HG02678 (cell line): ENCODE results near the gene HAUS7.

ENCODE experiments used
- ATAC-seq: cut with Tn5 transposase; IDR thresholded peaks from one replicate; pipeline ENCODE4 v1.9.1; 2021; ENCODE audit warnings: mild to moderate bottlenecking, moderate library complexity; ENCODE audit not compliant: unreplicated experiment

Gene HAUS7

GRCh38 chrX:153470411-153471363 lies at the start of gene HAUS7:
Gene HAUS7 (minus strand): TSS chrX:153470576. CDS start chrX:153470557, 19 bp downstream.
- peak; percentile 85 for ATAC-seq

- no peak for ATAC-seq
Measured at GRCh38 chrX:153519569-153520286, 49.4 kb upstream of the HAUS7 start.

- ATAC-seq = no peak
Measured at GRCh38 chrX:153517946-153518834, 47.8 kb upstream of the HAUS7 start.

GRCh38 chrX:153517423-153517822 lies 47.0 kb upstream of the HAUS7 start, which contains the start of gene ATP2B3:
Gene ATP2B3 (plus strand): TSS chrX:153517642. CDS start chrX:153536248, 18,606 bp downstream.
- no peak for ATAC-seq

GRCh38 chrX:153516073-153516472 lies 45.7 kb upstream of the HAUS7 start:
- no peak for ATAC-seq

- ATAC-seq = no peak
Measured at GRCh38 chrX:153515435-153515834, 45.1 kb upstream of the HAUS7 start.

- ATAC-seq = no peak
Measured at GRCh38 chrX:153514259-153514658, 43.9 kb upstream of the HAUS7 start.

- ATAC-seq = no peak
Measured at GRCh38 chrX:153513265-153513664, 42.9 kb upstream of the HAUS7 start.

- no peak for ATAC-seq
Measured at GRCh38 chrX:153512501-153512893, 42.1 kb upstream of the HAUS7 start.

GRCh38 chrX:153511784-153512500 lies 41.6 kb upstream of the HAUS7 start:
- ATAC-seq = no peak

- no peak for ATAC-seq
Measured at GRCh38 chrX:153510383-153510782, 40.0 kb upstream of the HAUS7 start.

- ATAC-seq = no peak
Measured at GRCh38 chrX:153509592-153509991, 39.2 kb upstream of the HAUS7 start.

- ATAC-seq = peak; percentile 94
Measured at GRCh38 chrX:153507484-153508178, 37.3 kb upstream of the HAUS7 start.

- no peak for ATAC-seq
Measured at GRCh38 chrX:153505361-153505760, 35.0 kb upstream of the HAUS7 start.

GRCh38 chrX:153504445-153505016 lies 34.2 kb upstream of the HAUS7 start:
- ATAC-seq = no peak

- ATAC-seq = no peak
Measured at GRCh38 chrX:153502796-153503195, 32.4 kb upstream of the HAUS7 start.

GRCh38 chrX:153502131-153502530 lies 31.8 kb upstream of the HAUS7 start:
- no peak for ATAC-seq

- ATAC-seq = no peak
Measured at GRCh38 chrX:153501530-153501929, 31.2 kb upstream of the HAUS7 start.

GRCh38 chrX:153500676-153501280 lies 30.4 kb upstream of the HAUS7 start:
- ATAC-seq = no peak
